DND-41 (cell line): ENCODE results near the gene ABCB9.

Source experiments
- ATAC-seq: fragments of 200-7000 bp; cut with Tn5 transposase; 3 replicates; pipeline ENCODE4 v1.9.1; 2021; ENCODE audit warnings: low read depth; ENCODE audit not compliant: insufficient read depth
- DNase-seq: peaks from one replicate; pipeline ENCODE4 v3.0.0-alpha.2; 2020
- H2AFZ ChIP-seq: 2 replicates; pipeline ENCODE4 v1.6.0; 2012; ENCODE audit warnings: low read depth, low read length
- H3K27ac ChIP-seq: 2 replicates; pipeline ENCODE4 v1.5.1; 2012; ENCODE audit warnings: low read length, inconsistent platforms
- H3K27me3 ChIP-seq: fragments of 200-600 bp; sonication (generic); 2 replicates; pipeline ENCODE4 v1.6.0; 2012; ENCODE audit warnings: low read length, mild to moderate bottlenecking, inconsistent platforms; ENCODE audit not compliant: insufficient read depth, poor library complexity
- H3K36me3 ChIP-seq: 2 replicates; pipeline ENCODE4 v1.5.1; 2012; ENCODE audit warnings: low read length, inconsistent platforms; ENCODE audit not compliant: insufficient read depth
- H3K4me1 ChIP-seq: 2 replicates; pipeline ENCODE4 v1.5.1; 2012; ENCODE audit warnings: mild to moderate bottlenecking, low read length; ENCODE audit not compliant: insufficient read depth
- H3K4me2 ChIP-seq: 2 replicates; pipeline ENCODE4 v1.6.0; 2012; ENCODE audit warnings: mild to moderate bottlenecking, moderate library complexity, low read length, inconsistent platforms; ENCODE audit not compliant: insufficient read depth
- H3K4me3 ChIP-seq, 2 experiments: fragments of 200-600 bp in 1 of 2; shearing (Covaris generic) in 1 of 2; 2 replicates each; pipeline ENCODE4 v1.5.1; 2012 to 2016; ENCODE audit warnings: inconsistent platforms in 2 of 2, low read length in 2 of 2, mild to moderate bottlenecking in 2 of 2, low read depth in 1 of 2, moderate library complexity in 1 of 2
- H3K79me2 ChIP-seq: 2 replicates; pipeline ENCODE4 v1.6.0; 2012; ENCODE audit warnings: low read length, inconsistent platforms; ENCODE audit not compliant: insufficient read depth
- H3K9ac ChIP-seq: 2 replicates; pipeline ENCODE4 v1.6.0; 2012; ENCODE audit warnings: low read depth, mild to moderate bottlenecking, inconsistent platforms, low read length, moderate library complexity
- H3K9me3 ChIP-seq: 2 replicates; pipeline ENCODE4 v1.5.1; 2012; ENCODE audit warnings: low read length, moderate library complexity, mild to moderate bottlenecking, inconsistent platforms; ENCODE audit not compliant: insufficient read depth, severe bottlenecking
- H4K20me1 ChIP-seq: 2 replicates; pipeline ENCODE4 v1.6.0; 2012; ENCODE audit warnings: low read length; ENCODE audit not compliant: insufficient read depth
- EZH2 ChIP-seq: IDR thresholded peaks from 3 replicates; pipeline ENCODE4 v1.6.1; 2012; ENCODE audit warnings: borderline replicate concordance, low read depth, mild to moderate bottlenecking, moderate library complexity, low read length, inconsistent platforms; ENCODE audit not compliant: severe bottlenecking
- TF ChIP-seq, protein P1 (sequence below): IDR thresholded peaks from 2 replicates; pipeline ENCODE4 v1.5.1; 2012; ENCODE audit warnings: borderline replicate concordance, low read length, moderate library complexity, mild to moderate bottlenecking; ENCODE audit not compliant: poor library complexity, severe bottlenecking; ENCODE audit errors: extremely low read depth

The ABCB9 gene

GRCh38 chr12:122968104-122968503 is 1.8 kb upstream of the ABCB9 start:
- ATAC-seq: no peak
- no peak overlapping the region for H2AFZ ChIP-seq
- H3K27me3 ChIP-seq: no peaks in the 10 kb centered on the region
- TF ChIP-seq EZH2: no peak
- TF ChIP-seq, protein P1, sequence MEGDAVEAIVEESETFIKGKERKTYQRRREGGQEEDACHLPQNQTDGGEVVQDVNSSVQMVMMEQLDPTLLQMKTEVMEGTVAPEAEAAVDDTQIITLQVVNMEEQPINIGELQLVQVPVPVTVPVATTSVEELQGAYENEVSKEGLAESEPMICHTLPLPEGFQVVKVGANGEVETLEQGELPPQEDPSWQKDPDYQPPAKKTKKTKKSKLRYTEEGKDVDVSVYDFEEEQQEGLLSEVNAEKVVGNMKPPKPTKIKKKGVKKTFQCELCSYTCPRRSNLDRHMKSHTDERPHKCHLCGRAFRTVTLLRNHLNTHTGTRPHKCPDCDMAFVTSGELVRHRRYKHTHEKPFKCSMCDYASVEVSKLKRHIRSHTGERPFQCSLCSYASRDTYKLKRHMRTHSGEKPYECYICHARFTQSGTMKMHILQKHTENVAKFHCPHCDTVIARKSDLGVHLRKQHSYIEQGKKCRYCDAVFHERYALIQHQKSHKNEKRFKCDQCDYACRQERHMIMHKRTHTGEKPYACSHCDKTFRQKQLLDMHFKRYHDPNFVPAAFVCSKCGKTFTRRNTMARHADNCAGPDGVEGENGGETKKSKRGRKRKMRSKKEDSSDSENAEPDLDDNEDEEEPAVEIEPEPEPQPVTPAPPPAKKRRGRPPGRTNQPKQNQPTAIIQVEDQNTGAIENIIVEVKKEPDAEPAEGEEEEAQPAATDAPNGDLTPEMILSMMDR: no peak
- H3K9me3 ChIP-seq: no peaks in the 10 kb centered on the region
- H3K27ac ChIP-seq: no peak overlapping the region
- no peak for DNase-seq
- H3K79me2 ChIP-seq: no peaks in the 10 kb centered on the region
- H3K36me3 ChIP-seq: no peaks in the 10 kb centered on the region
- no peaks in the 10 kb centered on the region for H4K20me1 ChIP-seq
- no peak overlapping the region for H3K4me3 ChIP-seq
- H3K9ac ChIP-seq: no peak overlapping the region
- no peak overlapping the region for H3K4me2 ChIP-seq
- H3K4me1 ChIP-seq: peaks cover 16% of the 10 kb centered on the region

DNA sequence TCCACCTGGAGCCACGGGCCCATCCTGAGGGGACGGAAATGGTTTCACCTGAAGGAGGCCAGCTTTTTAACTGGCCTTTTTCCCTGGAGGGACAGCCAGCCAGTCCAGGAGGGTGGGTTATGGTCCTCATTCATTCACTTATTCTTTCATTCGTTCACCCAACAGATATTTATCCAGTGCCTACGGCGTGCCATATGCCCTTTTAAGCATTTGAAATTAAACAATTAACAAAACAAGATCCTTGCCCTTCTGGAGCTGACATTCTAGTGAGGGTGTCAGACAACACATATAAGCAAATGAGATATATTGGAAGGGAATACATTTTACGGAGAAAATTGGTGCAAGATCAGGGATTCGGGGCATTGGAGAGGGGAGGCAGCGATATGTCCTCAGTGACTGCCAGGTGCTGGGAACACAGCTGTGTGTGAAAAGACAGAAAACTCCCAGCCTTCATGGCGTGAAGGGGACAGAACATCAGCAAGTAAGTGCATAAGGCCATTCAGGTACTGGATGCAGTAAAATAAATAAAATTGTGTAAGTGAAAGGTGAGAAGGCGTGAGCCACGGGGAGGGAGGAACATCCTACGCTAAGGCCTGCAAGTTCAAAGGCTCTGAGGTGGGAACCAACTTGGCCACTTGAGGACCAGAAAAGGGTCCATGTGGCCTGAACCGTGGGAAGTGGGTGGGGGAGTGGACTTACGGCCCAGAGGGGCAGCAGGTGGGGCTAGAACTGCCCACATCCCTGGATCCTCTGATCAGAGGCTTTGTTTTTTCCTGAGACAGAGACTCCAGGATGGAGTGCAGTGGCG is 684 bp upstream of the ABCB9 start:
- TF ChIP-seq, protein P1: no peak
- TF ChIP-seq EZH2: no peak
- Histone ChIP-seq H3K36me3 (no peaks in the 10 kb centered on the region), H3K9me3 (no peaks in the 10 kb centered on the region), H3K27ac (no peak overlapping the region), H4K20me1 (0 out of 2 replicates have a peak, but pooled peaks cover 4% of the 10 kb centered on the region), H3K27me3 (no peaks in the 10 kb centered on the region), H2AFZ (no peak overlapping the region), H3K4me1 (peaks cover 16% of the 10 kb centered on the region), H3K4me2 (peak overlapping the region; percentile 88), H3K9ac (no peak overlapping the region), H3K4me3 (peak overlapping the region in 1 of 2 experiments; percentile 27; a peak in 1 of 4 replicates), H3K79me2 (no peaks in the 10 kb centered on the region)
- DNase-seq: no peak
- no peak for ATAC-seq

GRCh38 chr12:122965321-122965751 is 927 bp downstream of the ABCB9 start:
- Histone ChIP-seq H3K79me2 (no peaks in the 10 kb centered on the region), H3K27me3 (no peaks in the 10 kb centered on the region), H2AFZ (peak overlapping the region; percentile 75; the same call in 1 of the 2 replicates), H3K4me1 (peaks cover 16% of the 10 kb centered on the region), H3K4me2 (peak overlapping the region; percentile 88), H3K4me3 (peak overlapping the region in 1 of 2 experiments; percentile 62; a peak in 3 of 4 replicates), H3K9ac (peak overlapping the region; percentile 55), H3K9me3 (no peaks in the 10 kb centered on the region), H4K20me1 (0 out of 2 replicates have a peak, but pooled peaks cover 6% of the 10 kb centered on the region), H3K27ac (no peak overlapping the region; the same call in 1 of the 2 replicates), H3K36me3 (no peaks in the 10 kb centered on the region)
- no peak for TF ChIP-seq EZH2
- TF ChIP-seq, protein P1: no peak
- no peak for DNase-seq
- no peak for ATAC-seq
